A673 (cell line): ENCODE results near the gene MRPL10.

Experiments
- CTCF ChIP-seq: fragments of 300-800, 200-600 bp; sonication (generic); conservative IDR thresholded peaks from 2 replicates; pipeline ENCODE4 v1.5.1; 2017; ENCODE audit warnings: low read depth, mild to moderate bottlenecking, antibody characterized with exemption, low read length, moderate library complexity, mixed read lengths
- EZH2 ChIP-seq: fragments of 200-600 bp; sonication (generic); IDR thresholded peaks from 2 replicates; pipeline ENCODE4 v1.6.1; 2017; ENCODE audit warnings: borderline replicate concordance, low read depth, mild to moderate bottlenecking, mixed read lengths, antibody characterized with exemption, low read length; ENCODE audit not compliant: poor library complexity, severe bottlenecking

GRCh38 chr17:47816947-47817346 is 14.4 kb downstream of the MRPL10 start:
- TF ChIP-seq CTCF: no peak
- no peak for TF ChIP-seq EZH2
